GM18873 (cell line): ENCODE data around the gene EML3.
"Not testable (repeated sequence)": the region's sequence is repeated elsewhere in the genome, so short reads cannot be mapped to it uniquely, and the experiment has no call there.

ENCODE experiments used
- ATAC-seq: cut with Tn5 transposase; IDR thresholded peaks from one replicate; pipeline ENCODE4 v1.9.1; 2021; ENCODE audit warnings: mild to moderate bottlenecking, moderate library complexity, moderate number of reproducible peaks; ENCODE audit not compliant: unreplicated experiment, low FRiP score

EML3 gene

DNA sequence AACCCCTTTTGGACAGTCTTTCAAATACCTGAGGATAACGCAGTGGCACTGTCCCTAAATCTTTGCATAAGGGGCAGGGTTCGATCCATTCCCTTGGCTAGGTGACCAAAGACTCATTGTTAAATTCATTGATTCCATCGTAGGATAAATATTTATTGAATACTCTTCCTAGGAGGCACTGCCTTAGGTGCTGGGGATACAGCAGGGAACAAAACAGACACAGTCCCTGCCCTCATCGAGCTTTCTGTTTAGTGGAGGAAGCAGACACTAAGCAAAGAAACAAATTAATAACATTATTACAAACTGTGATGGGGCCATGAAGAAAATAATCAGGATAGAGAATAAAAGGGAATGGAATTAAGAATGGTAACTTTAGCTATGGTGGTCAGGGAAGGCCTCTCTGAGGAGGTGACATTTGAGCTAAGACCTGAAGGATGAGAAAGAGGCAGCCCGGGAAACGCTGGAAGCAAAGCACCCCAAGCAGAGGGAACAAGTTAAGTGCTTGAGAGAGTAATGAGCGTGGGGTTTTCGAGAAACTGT, 8.5 kb upstream of the EML3 start:
- no peak for ATAC-seq

DNA sequence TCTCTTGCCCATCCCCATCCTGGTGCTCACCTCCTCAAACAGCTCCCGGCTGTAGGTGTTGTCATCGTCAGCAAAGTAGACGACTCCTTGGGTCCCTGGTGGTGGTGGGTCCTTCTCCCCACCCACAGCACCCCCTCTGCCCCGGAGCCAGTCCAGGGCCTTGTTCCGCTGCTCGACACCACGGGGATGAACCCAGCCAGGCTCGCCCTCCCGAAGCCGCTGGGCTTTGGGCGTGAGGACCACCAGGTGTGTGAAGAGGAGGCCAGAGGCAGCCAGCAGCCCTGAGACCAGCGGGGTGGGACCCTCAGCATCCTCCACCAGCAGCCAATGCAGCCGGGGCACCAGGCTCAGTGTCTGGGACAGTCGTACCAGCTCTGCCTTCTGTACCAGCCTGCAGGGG, 4.4 kb upstream of the EML3 start:
- not testable (repeated sequence) for ATAC-seq

DNA sequence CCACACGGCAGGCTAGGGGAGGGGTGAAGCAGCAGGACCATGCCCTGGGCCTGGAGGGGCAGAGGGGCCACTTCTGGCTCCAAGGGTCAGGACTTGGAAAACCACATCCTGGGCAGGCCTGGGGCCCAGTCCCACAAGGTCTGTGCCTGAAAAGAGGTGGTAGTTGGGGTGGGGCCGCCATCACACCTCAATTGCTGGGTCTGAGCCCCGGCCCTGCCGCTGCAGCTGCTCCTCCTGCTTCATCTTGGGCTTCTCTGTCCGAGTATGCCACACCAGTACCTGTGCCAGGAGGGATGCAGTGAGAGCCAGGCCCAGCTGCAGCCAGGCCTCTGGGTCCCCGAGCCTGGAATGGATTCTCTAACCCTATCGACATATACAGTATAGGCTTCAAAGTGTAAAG, 2.9 kb upstream of the EML3 start:
- ATAC-seq = no peak

DNA sequence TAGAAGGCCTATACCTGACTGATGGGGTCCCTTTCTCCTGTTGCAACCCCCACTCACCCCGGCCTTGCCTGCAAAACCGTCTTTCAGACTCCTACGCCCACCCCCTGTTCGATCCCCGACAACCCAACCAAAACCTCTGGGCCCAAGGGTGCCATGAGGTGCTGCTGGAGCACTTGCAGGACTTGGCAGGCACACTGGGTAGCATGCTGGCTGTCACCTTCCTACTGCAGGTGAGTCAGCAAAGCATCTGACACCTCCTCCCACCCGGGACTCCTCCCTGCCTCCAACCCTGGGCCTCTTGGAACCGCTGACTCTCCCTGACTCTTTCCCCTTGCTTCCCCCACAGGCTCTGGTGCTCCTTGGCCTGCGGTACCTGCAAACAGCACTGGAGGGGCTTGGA, 1.7 kb upstream of the EML3 start:
- ATAC-seq = no peak

DNA sequence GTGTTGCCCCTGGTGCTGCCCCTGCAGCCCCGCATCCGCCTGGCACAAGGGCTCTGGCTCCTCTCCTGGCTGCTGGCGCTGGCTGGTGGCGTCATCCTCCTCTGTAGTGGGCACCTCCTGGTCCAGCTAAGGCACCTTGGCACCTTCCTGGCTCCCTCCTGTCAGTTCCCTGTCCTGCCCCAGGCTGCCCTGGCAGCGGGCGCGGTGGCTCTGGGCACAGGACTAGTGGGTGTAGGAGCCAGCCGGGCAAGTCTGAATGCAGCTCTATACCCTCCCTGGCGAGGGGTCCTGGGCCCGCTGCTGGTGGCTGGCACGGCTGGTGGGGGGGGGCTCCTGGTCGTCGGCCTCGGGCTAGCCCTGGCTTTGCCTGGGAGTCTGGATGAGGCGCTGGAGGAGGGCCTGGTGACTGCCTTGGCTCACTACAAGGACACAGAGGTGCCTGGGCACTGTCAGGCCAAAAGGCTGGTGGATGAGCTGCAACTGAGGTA, 760 bp upstream of the EML3 start:
- no peak for ATAC-seq

DNA sequence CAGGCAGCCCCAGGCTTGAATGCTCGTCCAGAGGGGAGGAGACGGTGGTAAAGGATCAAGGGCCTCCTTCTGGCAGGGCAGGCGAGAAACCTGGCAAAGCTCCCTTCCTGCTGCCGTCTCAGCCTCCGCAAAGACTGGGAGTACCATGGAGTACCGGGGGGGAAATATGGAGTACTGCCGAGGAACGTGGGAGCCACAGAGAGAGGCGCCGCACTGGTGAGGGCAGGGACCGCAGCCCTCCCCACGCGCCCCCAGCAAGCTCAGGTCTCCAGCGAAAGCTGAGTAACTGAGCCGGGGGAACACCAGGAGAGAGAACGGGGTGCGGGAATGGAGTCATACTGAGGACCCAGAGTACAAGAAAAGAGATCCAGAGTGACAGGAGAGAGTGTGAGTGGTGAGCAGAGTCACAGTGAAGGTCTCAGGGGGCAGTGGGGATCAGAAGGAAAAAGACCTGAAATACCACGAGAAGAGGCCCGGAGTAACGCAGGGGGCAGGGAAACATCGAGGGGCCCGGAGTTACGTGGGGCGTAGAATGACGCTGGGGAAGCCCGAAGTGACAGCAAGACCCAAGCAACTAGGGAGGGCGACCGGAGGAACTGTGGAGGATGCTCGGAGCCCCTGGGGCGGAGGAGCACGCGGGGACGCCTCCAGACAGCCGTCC, 740 bp downstream of the EML3 start:
- ATAC-seq = peak; percentile 9

DNA sequence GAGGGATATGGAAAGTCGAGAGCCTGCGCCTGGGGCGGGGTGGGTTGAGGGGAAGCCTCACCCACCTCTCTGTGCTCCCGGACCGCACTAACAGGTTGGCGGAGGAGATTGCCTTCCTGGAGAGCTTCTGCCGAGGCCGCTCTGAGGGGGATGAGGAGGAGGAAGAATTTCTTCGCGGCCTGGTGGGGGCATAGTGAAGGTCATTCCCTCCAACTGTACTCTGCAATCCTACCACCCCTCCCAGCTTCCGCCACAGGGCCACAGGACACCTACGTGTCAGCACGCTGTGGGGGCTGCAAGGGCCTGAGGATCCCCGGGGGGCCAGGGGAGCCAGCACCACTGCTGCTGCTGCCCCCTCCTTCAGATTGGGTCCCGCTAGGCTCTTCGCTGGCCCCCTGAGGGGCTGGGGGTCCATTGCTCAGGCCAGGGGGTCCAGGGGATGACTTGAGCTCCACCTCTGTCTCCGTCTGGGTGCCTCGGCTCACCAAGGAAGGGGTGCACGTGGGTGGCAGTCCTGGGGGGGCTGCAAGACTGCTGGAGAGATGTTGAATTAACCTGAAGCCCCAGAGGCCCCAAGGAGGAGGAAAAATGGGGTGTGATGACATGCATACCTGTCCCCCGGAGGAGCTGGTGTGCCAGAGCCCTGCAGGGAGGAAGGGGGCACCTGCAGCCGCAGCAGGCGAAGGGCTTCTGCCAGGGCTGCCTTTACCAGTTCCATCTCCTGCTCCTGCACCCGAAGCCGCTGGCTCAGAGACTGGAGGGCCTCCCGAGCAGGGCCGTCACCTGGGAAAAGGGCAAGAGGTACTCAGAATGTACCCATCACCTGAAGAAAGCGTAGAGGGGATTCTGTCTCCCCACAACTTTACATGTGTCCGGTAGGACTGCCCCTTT, 1.5 kb downstream of the EML3 start:
- ATAC-seq = no peak

DNA sequence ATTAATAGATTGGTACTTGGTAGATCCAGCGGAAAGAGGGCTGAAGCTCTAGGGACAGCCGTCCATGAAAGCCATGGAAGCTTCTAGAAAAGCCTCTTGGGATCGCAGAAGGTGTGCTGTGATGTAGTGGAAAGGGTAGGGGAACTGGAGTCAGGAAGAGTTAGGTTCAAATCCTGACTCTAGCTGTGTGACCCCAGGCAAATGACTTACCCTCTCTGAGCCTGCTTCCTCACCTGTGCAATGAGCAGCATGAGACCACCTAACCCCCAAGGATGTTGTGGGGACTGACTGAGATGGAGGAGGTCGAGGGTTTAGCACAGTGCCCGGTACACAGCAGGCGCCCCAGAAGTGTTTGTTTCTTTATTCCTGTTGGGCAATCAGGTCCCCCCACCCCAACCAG, 2.2 kb downstream of the EML3 start:
- no peak for ATAC-seq

DNA sequence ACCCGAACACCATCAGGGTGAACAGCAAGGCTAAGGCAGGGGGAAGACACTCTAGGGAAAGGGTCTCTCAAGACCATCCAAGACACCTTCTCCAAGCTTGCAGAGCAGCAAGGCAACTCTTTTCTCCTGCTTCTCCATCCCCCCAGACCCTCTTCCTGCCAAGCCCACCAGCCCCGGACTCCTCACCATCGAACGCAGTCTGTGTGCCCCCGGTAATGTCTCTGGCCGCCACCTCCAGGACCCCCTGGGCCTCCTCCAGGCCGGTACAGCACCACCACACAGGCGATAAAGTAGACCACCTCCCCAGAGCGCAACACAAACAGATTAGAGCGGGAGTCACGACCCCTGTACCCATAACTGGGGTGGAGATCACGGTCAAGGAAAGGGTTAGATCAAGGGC, 3.8 kb downstream of the EML3 start:
- ATAC-seq = no peak

DNA sequence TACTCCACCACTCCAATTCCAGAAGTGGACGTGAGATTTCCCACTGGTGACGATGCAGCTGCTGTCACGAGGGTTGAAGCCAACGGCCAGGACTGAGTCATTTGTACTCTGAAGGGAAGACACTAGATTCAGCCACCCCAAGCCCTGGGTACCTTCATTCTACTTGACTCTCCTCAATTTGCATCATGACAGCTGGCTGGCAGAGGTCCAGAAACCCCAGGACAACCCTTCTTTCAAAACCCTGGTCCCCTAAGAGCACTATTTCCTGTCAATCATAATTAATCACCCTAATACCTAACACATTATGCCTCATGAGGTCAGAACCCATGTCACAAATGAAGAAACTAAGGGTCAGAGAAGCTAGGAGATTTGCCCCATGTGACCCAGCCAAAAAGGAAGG, 4.9 kb downstream of the EML3 start:
- no peak for ATAC-seq

DNA sequence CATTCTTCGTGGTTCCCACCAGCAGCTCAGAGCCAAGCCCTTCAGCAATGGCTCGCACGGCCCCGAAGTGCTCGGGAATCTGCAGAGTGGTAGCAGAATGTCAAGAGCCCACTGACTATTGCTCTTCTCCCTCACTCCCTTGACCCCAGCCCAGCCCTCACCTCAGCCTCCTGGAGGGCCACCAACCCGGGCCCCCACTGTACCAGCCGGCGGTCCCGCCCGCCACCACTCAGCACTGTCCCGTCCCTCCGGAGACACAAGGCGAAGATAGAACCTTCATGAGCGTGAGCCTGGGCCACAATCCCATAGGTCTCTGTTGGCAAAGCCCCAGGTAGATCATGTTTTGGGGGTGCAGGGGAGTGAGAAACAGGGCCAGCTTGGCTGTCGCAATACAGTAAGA, 6.7 kb downstream of the EML3 start:
- ATAC-seq = no peak

DNA sequence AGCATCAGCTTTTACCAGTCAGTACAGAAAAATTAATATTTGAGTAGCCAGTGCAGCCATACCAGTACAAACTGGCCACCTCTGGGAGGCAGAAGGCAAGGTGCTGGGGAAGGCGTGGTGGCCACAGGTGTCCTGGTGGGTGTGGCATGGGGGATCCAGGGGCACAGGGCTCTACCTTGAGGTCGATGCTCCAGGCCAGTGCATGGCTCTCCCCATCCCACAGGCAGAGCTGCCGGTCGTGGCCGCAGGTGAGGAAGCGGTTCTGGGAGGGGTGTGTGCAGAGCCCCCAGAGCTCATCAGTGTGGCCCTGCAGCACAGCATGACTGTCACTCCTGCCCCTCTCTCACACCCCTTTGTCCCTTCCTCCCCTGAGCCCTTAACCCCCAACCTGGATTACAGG, 7.1 kb downstream of the EML3 start:
- ATAC-seq = no peak

DNA sequence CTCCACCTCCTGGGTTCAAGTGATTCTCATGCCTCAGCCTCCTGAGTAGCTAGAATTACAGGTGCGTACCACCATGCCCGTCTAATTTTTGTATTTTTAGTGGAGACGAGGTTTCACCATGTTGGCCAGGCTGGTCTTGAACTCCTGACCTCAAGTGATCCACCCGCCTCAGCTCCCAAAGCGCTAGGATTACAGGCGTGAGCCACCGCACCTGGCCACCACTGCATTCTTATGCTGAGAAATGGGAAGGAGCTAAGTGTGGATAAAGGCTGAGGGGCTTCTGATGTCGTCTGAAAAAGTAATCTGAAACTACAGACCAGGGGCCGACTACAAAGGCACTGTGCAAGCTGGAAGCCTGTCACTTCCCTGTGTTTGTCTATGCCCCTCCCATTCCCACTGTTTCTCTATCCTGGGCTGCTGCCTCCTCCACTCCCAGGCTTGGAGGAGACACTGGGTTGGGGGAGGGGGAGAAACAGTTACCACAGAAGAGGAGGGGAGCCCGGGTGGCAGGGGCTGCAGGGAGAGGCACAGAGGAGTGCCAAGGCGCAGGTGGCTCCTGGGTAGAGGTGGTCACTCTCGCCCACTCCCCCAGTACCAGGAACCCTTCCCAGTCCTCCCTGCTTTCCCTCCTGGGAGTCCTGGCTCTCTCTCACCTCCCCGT, 8.0 kb downstream of the EML3 start:
- ATAC-seq = no peak

DNA sequence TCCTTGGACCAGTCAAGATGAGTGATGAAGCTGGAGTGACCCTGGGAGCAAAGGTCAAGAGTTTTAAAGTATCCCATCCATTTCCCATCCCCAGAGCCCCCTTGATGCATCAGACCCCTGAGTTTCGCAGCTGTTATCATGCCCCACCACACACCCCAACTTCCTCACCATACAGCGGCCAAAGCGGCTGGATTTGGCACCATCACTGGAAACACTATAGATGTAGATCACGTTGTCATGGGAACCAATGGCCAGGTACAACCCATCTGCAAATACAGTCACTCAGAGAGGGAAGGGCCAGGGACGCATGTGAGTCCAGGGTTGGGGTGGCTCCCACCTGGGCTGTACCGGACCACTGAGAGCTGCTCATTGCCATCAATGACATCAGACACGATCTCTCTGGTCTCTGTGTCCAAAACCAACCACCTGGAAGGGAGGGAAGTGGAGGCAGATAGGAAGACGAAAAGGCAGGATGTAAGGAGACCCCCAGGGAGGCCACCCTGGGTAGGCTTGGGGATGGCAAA, 8.7 kb downstream of the EML3 start:
- ATAC-seq = no peak

DNA sequence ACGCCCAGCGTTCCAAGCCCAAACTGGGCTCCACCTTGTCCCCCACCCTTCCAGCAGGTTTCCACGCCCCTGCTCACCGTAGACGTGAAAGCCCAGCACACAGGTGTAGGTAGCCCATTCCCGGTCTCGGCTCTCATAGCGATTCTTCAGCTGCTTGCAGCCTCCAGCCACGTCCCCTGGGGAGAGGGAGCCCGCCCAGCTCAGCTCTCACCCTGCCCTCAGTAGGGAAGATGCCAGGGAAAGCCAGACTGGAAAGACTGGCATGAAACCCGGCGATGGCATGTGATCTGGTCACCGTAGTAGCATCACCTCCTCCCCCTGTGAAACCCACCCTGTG, 9.5 kb downstream of the EML3 start:
- ATAC-seq = no peak

DNA sequence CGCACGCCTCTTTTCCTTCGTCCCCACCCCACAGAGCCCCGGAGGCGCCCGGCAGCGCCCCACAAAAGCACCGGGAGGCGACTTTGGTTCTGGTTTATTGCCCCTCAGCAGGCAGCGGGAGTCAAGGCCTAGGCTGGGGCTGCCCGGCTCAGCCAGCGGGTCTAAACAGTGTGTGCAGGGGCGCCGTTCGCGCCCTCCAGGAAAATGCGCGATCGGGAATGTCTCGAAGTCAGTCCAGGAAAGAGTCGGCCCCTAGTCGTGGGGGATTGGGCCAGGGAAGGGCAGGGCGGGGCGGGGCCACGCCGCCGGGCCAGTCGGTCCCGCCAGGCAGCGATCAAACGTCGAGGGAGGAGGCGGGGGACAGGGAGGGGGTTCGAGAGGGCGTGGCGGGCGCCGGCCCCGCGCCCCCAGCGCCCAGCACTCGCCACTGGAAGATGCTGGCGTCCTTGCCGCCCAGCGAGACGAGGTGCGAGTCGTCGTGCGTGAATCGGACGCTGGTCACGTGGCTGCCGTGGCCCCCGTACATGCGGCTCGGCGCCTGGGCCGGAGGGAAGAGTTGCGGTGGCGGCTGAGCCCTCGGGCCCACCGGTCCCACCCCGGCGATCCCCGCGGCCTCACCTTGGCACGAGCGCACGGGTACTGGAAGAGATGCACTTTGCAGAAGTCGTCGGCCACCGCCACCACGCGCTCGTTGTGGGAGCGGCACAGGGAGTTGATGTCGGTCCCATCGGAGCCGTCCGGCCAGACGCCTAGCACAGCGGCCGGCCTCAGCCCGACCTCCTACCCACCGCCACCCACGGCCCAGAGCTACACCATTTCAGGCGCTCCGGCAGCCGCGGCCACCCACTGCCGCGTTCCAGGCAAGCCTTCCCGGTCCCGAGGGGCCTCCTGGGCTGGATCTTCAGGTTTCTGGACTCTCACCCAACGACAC, 10.2 kb downstream of the EML3 start:
- no peak for ATAC-seq

DNA sequence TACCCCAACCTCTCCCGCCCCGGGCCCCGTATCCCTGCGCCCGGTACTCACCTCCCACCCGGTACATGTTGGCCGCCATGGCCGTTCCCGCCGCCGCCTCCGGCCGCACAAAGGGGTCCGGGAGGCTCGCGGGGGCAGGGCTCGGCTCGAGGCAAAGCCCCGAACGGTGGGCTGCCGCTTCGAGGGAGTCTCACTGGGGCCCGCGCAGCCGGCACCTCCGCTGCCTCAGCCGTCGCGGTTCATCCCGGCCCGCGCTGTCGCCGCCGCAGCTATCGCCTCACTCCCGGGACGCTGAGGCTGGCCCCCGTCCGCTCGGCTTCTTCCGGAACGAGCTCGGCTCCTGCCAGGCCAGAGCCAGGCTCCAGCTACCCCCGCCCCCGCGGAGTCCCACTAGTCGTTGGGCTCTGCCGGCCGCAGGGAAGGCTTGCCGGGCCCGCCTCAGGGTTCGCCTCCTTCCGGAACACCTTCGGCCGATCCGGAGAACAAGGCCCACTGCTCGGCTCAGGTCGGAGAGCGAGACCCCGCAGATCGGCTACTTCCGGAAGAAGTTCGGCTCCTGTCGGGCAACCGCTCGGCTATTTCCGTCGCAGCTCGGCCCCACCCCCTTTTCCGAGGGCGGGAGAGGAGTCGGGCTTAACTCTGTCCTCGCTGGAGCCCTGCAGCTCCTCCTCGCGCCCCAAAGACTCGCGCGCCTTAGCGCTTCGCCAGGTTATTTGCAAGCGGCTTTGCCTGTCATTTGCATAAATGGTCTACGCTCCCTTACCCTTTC, 11.0 kb downstream of the EML3 start, which contains the start of gene MTA2:
Gene MTA2 (minus strand): TSS at position 494 of the 769 bp plus-strand sequence. CDS start 415 bp downstream, at position 79.
- ATAC-seq = peak; percentile 65

DNA sequence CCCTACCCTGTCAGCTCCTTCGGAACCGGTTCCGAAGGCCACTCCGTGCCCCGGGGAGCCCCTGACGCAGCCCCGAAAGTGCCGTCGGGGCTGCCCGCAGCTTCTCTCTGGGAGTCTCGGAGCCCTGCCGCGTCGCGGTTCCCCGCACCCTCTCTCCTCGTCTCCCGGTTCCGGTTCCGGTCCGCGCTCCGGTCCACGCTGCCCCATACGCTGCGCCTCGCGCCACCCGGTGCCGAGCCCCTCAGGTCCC, 11.5 kb downstream of the EML3 start:
- no peak for ATAC-seq

DNA sequence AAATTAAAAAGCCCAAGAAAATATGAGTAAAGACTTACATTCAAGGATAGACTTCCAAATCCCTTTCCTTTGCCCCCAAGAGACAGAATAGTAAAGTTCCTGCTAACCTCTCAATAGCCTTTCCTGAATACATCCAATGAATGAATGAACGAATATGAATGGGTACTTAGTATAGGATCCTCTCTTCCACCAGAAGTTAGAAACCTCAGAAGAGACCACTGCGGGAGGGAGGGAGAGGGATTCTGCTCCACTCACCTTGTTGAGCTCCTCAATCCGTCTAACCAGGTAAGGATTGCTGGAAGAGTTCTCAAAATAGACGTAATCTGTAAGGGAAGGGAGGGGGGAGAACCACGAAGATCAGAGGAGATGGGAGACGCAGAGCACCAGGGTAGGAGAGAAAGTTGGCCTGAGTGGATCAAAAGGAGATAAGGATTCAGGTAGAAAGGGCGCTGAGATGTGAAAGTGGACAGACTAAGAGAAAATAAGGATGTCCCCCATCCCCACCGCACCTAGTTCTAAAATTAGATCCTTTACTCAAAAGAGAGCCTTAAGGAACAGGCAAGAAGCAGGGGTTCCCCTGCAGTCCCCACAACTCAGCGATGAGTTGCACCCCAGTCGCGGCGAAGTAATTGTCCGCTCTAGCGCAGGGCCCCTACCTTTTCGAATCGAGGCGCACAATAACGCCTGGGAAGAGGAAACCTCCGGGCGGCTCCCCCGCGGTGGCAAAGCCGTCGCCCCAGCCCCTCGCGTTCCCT, 12.0 kb downstream of the EML3 start:
- no peak for ATAC-seq
